ENCODE measurements around the gene SEZ6L. TPM values are rescaled to one million over a fixed set of nuclear protein-coding genes. Genes with fewer than 3 reads are reported as not detected.

The SEZ6L gene
- total RNA-seq, 1 donor from 2014 or later: 109 TPM

DNA sequence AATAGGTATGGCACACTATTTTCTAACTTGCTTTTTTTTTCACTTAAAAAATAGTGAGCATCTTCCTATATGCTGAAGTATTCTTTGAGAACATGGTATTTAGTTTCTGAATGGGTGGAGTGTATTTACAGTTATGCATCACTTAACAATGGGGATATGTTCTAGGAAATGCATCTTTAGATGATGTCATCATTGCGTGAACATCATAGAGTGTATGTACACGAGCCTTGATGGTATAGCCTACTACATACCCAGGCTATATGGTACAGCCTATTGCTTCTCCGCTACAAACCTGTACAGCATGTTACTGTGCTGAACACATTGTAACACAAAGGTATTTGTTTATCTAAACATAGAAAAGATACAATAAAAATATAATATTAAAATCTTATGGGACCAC, 135.5 kb downstream of the SEZ6L start:
- peaks cover 2% of the 10 kb centered on the region for H3K4me1 Mint-ChIP-seq (ENCODE audit: low read depth, unreplicated experiment)
- peaks cover 2% of the 10 kb centered on the region for H3K9me3 Mint-ChIP-seq (ENCODE audit: unreplicated experiment)
- H3K4me3 Mint-ChIP-seq (ENCODE audit: unreplicated experiment): no peak overlapping the region
- TF ChIP-seq, protein P1, sequence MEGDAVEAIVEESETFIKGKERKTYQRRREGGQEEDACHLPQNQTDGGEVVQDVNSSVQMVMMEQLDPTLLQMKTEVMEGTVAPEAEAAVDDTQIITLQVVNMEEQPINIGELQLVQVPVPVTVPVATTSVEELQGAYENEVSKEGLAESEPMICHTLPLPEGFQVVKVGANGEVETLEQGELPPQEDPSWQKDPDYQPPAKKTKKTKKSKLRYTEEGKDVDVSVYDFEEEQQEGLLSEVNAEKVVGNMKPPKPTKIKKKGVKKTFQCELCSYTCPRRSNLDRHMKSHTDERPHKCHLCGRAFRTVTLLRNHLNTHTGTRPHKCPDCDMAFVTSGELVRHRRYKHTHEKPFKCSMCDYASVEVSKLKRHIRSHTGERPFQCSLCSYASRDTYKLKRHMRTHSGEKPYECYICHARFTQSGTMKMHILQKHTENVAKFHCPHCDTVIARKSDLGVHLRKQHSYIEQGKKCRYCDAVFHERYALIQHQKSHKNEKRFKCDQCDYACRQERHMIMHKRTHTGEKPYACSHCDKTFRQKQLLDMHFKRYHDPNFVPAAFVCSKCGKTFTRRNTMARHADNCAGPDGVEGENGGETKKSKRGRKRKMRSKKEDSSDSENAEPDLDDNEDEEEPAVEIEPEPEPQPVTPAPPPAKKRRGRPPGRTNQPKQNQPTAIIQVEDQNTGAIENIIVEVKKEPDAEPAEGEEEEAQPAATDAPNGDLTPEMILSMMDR (IDR thresholded peaks at IDR 0.05; ENCODE audit: partially characterized antibody, unreplicated experiment): no peak
- H3K27me3 Mint-ChIP-seq (ENCODE audit: unreplicated experiment): peaks cover 2% of the 10 kb centered on the region
- no peak overlapping the region for H3K27ac Mint-ChIP-seq (ENCODE audit: unreplicated experiment)
- DNase-seq: no peak
- H3K36me3 Mint-ChIP-seq (ENCODE audit: unreplicated experiment): peaks cover 3% of the 10 kb centered on the region

DNA sequence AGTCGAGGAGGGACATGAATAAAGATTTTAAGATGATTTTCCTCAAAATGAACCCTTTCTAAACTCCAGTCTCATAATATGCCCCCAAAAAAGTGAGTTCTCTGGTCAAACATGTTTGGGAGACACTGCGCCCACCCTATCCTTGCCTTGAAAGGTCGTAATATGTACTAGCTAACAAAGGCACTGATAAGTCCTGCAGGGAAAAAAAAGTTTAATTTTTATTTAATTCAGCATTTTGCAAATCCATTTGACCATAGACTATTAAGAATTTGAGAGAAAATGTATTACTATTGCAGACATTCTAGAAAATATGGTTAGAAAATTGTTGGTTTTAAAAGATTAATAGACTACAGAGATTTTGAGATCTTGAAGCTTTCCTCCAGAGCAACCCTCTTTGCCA, 139.2 kb downstream of the SEZ6L start:
- Mint-ChIP-seq H3K9me3 (ENCODE audit: unreplicated experiment) (peaks cover 2% of the 10 kb centered on the region), H3K4me1 (ENCODE audit: low read depth, unreplicated experiment) (no peaks in the 10 kb centered on the region), H3K27me3 (ENCODE audit: unreplicated experiment) (peaks cover 3% of the 10 kb centered on the region), H3K36me3 (ENCODE audit: unreplicated experiment) (no peaks in the 10 kb centered on the region), H3K27ac (ENCODE audit: unreplicated experiment) (no peak overlapping the region), H3K4me3 (ENCODE audit: unreplicated experiment) (no peak overlapping the region)
- no peak for DNase-seq
- TF ChIP-seq, protein P1 (IDR thresholded peaks at IDR 0.05; ENCODE audit: partially characterized antibody, unreplicated experiment): no peak

DNA sequence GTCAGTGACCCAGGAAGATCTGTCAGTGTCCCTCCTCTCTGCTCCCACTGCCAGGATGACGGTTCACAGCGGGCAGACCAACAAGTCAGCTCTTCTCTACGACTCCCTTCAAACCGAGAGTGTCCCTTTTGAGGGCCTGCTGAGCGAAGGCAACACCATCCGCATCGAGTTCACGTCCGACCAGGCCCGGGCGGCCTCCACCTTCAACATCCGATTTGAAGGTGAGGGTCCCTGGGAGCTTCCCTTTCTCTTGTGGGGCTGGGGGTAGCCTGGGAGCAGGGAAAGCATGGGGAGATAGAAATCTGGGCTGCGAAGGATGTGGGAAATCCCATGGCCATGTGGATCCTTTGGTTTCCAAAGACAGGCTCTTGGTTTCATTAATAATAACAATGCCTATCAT, 141.4 kb downstream of the SEZ6L start:
- Mint-ChIP-seq H3K36me3 (ENCODE audit: unreplicated experiment) (peaks cover 8% of the 10 kb centered on the region), H3K27me3 (ENCODE audit: unreplicated experiment) (peaks cover 5% of the 10 kb centered on the region), H3K9me3 (ENCODE audit: unreplicated experiment) (peaks cover 2% of the 10 kb centered on the region), H3K4me1 (ENCODE audit: low read depth, unreplicated experiment) (no peaks in the 10 kb centered on the region), H3K4me3 (ENCODE audit: unreplicated experiment) (no peak overlapping the region), H3K27ac (ENCODE audit: unreplicated experiment) (no peak overlapping the region)
- DNase-seq: no peak
- TF ChIP-seq, protein P1 (IDR thresholded peaks at IDR 0.05; ENCODE audit: partially characterized antibody, unreplicated experiment): no peak

DNA sequence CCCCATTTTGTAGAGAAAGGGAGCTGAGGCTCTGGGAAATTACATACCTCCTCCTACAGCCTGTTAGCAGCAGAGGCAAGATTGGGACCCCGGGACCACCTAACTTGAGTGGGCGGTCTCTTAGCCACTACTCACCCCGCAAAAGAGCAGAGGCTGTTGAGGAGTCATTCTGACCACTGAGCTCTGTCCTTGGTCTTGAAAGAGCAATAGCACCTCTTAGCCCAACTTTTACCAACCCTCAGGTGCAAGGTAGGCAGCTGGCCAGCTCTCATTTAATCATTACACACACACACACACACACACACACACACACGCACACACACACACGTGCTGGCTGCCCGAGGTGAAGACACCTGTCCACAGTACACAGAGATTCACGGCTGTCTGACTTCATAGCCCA, 144.0 kb downstream of the SEZ6L start:
- DNase-seq: no peak
- Mint-ChIP-seq H3K36me3 (ENCODE audit: unreplicated experiment) (peaks cover 13% of the 10 kb centered on the region), H3K9me3 (ENCODE audit: unreplicated experiment) (peaks cover 2% of the 10 kb centered on the region), H3K27ac (ENCODE audit: unreplicated experiment) (no peak overlapping the region), H3K27me3 (ENCODE audit: unreplicated experiment) (peaks cover 5% of the 10 kb centered on the region), H3K4me3 (ENCODE audit: unreplicated experiment) (no peak overlapping the region), H3K4me1 (ENCODE audit: low read depth, unreplicated experiment) (no peaks in the 10 kb centered on the region)
- TF ChIP-seq, protein P1 (IDR thresholded peaks at IDR 0.05; ENCODE audit: partially characterized antibody, unreplicated experiment): no peak

DNA sequence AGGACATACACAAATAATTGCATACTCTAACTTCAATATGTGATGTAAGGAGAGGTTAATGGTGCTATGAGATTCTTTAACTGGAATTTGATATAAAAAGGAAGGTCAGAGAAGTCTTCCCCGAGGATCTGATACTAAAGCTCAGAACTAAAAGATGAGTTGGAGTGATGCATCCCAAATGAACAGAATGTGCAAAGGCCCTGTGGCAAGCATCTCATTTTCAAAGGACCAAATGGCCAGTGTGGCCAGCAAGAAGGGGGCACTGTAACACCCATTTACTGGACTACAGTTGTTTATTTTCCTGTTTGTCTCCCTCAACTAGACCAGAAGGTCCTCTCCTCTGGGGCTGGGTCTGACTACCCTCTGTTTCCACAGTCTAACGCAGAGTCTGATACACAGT, 144.9 kb downstream of the SEZ6L start:
- Mint-ChIP-seq H3K9me3 (ENCODE audit: unreplicated experiment) (peaks cover 2% of the 10 kb centered on the region), H3K4me1 (ENCODE audit: low read depth, unreplicated experiment) (no peaks in the 10 kb centered on the region), H3K27me3 (ENCODE audit: unreplicated experiment) (peaks cover 5% of the 10 kb centered on the region), H3K36me3 (ENCODE audit: unreplicated experiment) (peaks cover 13% of the 10 kb centered on the region), H3K27ac (ENCODE audit: unreplicated experiment) (no peak overlapping the region), H3K4me3 (ENCODE audit: unreplicated experiment) (no peak overlapping the region)
- DNase-seq: no peak
- TF ChIP-seq, protein P1 (IDR thresholded peaks at IDR 0.05; ENCODE audit: partially characterized antibody, unreplicated experiment): no peak
